Parietal lobe (tissue), 2 donors: ENCODE results near the gene VGLL1. TPM values are rescaled to one million over a fixed set of nuclear protein-coding genes. Genes with fewer than 3 reads are reported as not detected.

Experiments
- small RNA-seq: library from RNA; depleted of rRNA; stranded (forward); fragments of <200 nt; gene quantifications from one replicate; pipeline ENCODE3, GENCODE V24; 2014; ENCODE audit warnings: low replicate concordance
- total RNA-seq: library from RNA; depleted of rRNA; stranded (reverse); fragments of >200 nt; gene quantifications from one replicate; pipeline ENCODE4 v1.2.3, GENCODE V29; 2014

The VGLL1 gene
- not detected for total RNA-seq

GRCh38 chrX:136531951-136532350 is at the start of gene VGLL1:
TSS of gene VGLL1 (plus strand) at chrX:136532215. CDS start at chrX:136536021, 3,806 bp downstream.

GRCh38 chrX:136487647-136488046 is 44.4 kb upstream of the VGLL1 start, which contains the start of gene BRS3:
TSS of gene BRS3 (plus strand) at chrX:136487947. CDS start at chrX:136488115, 168 bp downstream.

DNA sequence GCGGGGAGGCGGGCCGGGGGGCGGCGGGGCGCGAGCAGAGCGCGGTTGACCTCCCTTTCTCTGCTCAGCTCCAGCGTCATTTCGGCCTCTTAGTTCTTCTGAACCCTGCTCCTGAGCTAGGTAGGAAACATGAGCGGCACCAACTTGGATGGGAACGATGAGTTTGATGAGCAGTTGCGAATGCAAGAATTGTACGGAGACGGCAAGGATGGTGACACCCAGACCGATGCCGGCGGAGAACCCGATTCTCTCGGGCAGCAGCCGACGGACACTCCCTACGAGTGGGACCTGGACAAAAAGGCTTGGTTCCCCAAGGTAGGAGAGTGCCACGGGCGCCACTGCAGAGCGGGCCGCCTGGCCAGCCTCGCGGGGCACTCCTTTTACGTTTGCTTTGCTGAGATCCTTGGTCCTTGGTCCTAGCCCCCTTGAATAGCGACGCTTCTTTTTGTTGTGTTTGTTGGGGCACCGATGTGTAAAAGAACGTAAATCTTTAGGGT is 34.4 kb upstream of the VGLL1 start, which contains the start of gene HTATSF1:
HTATSF1 (plus strand) TSS at position 37 of the 497 bp plus-strand sequence; CDS start at position 130, 93 bp downstream.

Small RNAs within 50 kb of the gene (small RNA-seq; reads per million reads assigned to genes)
- not detected for gene MIR934
- not detected for gene RF00019
- not detected for gene RNU6-320P

Other genes starting within 250 kb of the VGLL1 start
- not detected for gene ADGRG4, start 231.3 kb upstream of the VGLL1 start, total RNA-seq
- gene BRS3, start 44.3 kb upstream of the VGLL1 start, total RNA-seq: not detected
- gene HTATSF1, start 34.6 kb upstream of the VGLL1 start, total RNA-seq: 77.6 TPM
- gene CD40LG, start 115.9 kb downstream of the VGLL1 start, total RNA-seq: not detected
- gene ARHGEF6, start 248.7 kb downstream of the VGLL1 start, total RNA-seq: 16.3 TPM